WERI-Rb-1 (cell line): ENCODE results near the gene FABP2.
A peak's percentile ranks its signal among the peaks of the same experiment; 100 is the strongest.

Experiments
- DNase-seq: peaks from one replicate; pipeline ENCODE4 v3.0.0-alpha.2; 2020
- H3K27ac ChIP-seq: fragments of 250-450 bp; sonication (Bioruptor Pico); 2 replicates; pipeline ENCODE4 v1.5.1; 2020; ENCODE audit warnings: mild to moderate bottlenecking, moderate library complexity
- H3K27me3 ChIP-seq: fragments of 250-450 bp; sonication (Bioruptor Pico); 2 replicates; pipeline ENCODE4 v1.5.1; 2021; ENCODE audit warnings: mild to moderate bottlenecking, low read depth, moderate library complexity; ENCODE audit not compliant: insufficient read depth, severe bottlenecking
- H3K36me3 ChIP-seq: fragments of 250-450 bp; sonication (Bioruptor Pico); 2 replicates; pipeline ENCODE4 v1.5.1; 2020; ENCODE audit warnings: mild to moderate bottlenecking, moderate library complexity
- H3K4me3 ChIP-seq: 2 replicates; pipeline ENCODE4 v1.5.1; 2011; ENCODE audit warnings: low read depth, mild to moderate bottlenecking, control low read depth, low read length
- H3K9me3 ChIP-seq: fragments of 250-450 bp; sonication (Bioruptor Pico); 2 replicates; pipeline ENCODE4 v1.5.1; 2021; ENCODE audit warnings: mild to moderate bottlenecking, moderate library complexity; ENCODE audit not compliant: severe bottlenecking
- CTCF ChIP-seq: IDR thresholded peaks from 2 replicates; pipeline ENCODE4 v1.5.1; 2011; ENCODE audit warnings: low read depth, mild to moderate bottlenecking, control low read depth, inconsistent platforms, low read length

FABP2 gene

GRCh38 chr4:119296356-119296755 lies 25.6 kb downstream of the FABP2 start:
- no peak for TF ChIP-seq CTCF
- Histone ChIP-seq H3K4me3 (no peak overlapping the region), H3K27ac (no peak overlapping the region), H3K36me3 (peaks cover 19% of the 10 kb centered on the region), H3K27me3 (no peaks in the 10 kb centered on the region), H3K9me3 (no peaks in the 10 kb centered on the region)
- DNase-seq: no peak

GRCh38 chr4:119290598-119290997 lies 31.3 kb downstream of the FABP2 start:
- no peak for DNase-seq
- no peak overlapping the region for H3K27ac ChIP-seq
- no peak for TF ChIP-seq CTCF
- H3K27me3 ChIP-seq: no peaks in the 10 kb centered on the region
- H3K9me3 ChIP-seq: no peaks in the 10 kb centered on the region
- no peak overlapping the region for H3K4me3 ChIP-seq
- no peaks in the 10 kb centered on the region for H3K36me3 ChIP-seq

- H3K36me3 ChIP-seq: no peaks in the 10 kb centered on the region
- TF ChIP-seq CTCF: no peak
- no peaks in the 10 kb centered on the region for H3K27me3 ChIP-seq
- no peaks in the 10 kb centered on the region for H3K9me3 ChIP-seq
- H3K27ac ChIP-seq: no peak overlapping the region
- no peak overlapping the region for H3K4me3 ChIP-seq
- DNase-seq: no peak
These were observed 32.6 kb downstream of the FABP2 start for GRCh38 chr4:119289313-119289712.

- Histone ChIP-seq H3K27me3 (no peaks in the 10 kb centered on the region), H3K4me3 (no peak overlapping the region), H3K27ac (no peak overlapping the region), H3K36me3 (no peaks in the 10 kb centered on the region), H3K9me3 (no peaks in the 10 kb centered on the region)
- TF ChIP-seq CTCF: peak; percentile 40
- DNase-seq: no peak
These were observed 35.4 kb downstream of the FABP2 start for GRCh38 chr4:119286377-119287002.

- Histone ChIP-seq H3K36me3 (no peaks in the 10 kb centered on the region), H3K4me3 (no peak overlapping the region), H3K27me3 (no peaks in the 10 kb centered on the region), H3K27ac (no peak overlapping the region), H3K9me3 (no peaks in the 10 kb centered on the region)
- TF ChIP-seq CTCF: no peak
- no peak for DNase-seq
These were observed 36.8 kb downstream of the FABP2 start for GRCh38 chr4:119284876-119285780.
